Suprapubic skin (tissue), 4 donors: ENCODE results near the gene DST. TPM values are rescaled to one million over a fixed set of nuclear protein-coding genes. Genes with fewer than 3 reads are reported as not detected.
A peak's percentile ranks its signal among the peaks of the same experiment; 100 is the strongest.

ENCODE experiments used
- DNase-seq, 2 donors: peaks; one replicate each; pipeline ENCODE4 v3.0.0-alpha.2; 2019; ENCODE audit warnings: low spot score in 2 of 2
- H3K27ac ChIP-seq: fragments of 200-600 bp; sonication (generic); one replicate; pipeline ENCODE4 v1.5.1; 2019
- H3K27me3 ChIP-seq: fragments of 200-600 bp; sonication (generic); one replicate; pipeline ENCODE4 v1.5.1; 2019
- H3K36me3 ChIP-seq: fragments of 200-600 bp; sonication (generic); one replicate; pipeline ENCODE4 v1.5.1; 2019
- H3K4me1 ChIP-seq: fragments of 200-600 bp; sonication (generic); one replicate; pipeline ENCODE4 v1.5.1; 2019
- H3K4me3 ChIP-seq: fragments of 200-600 bp; sonication (generic); one replicate; pipeline ENCODE4 v1.5.1; 2019; ENCODE audit warnings: mild to moderate bottlenecking
- H3K9me3 ChIP-seq: fragments of 200-600 bp; sonication (generic); one replicate; pipeline ENCODE4 v1.5.1; 2019
- CTCF ChIP-seq, 2 donors: fragments of 200-600 bp in 1 of 2; fragments of 450-650 bp in 1 of 2; sonication (generic) in 1 of 2; IDR thresholded peaks; one replicate each; pipeline ENCODE4 v1.5.1; 2016 to 2019; ENCODE audit warnings: antibody characterized with exemption in 2 of 2, mild to moderate bottlenecking in 1 of 2, moderate library complexity in 1 of 2
- EP300 ChIP-seq: sonication (generic); formaldehyde crosslinking; IDR thresholded peaks from one replicate; pipeline ENCODE4 v1.6.1; 2017; ENCODE audit warnings: antibody characterized with exemption
- POLR2A ChIP-seq, 2 donors: fragments of 450-650 bp; IDR thresholded peaks; one replicate each; pipeline ENCODE4 v1.6.1; 2017; ENCODE audit warnings: antibody characterized with exemption in 2 of 2, mild to moderate bottlenecking in 2 of 2, moderate library complexity in 2 of 2
- POLR2AphosphoS5 ChIP-seq, 3 donors: sonication (generic); formaldehyde crosslinking; IDR thresholded peaks; one replicate each; pipeline ENCODE4 v1.6.1; 2017; ENCODE audit warnings: antibody characterized with exemption in 3 of 3
- WGBS: methylation state at CpG from one replicate; pipeline ENCODE4 v1.1.5; 2018; 5-methylcytosine and 5-hydroxymethylcytosine counted together
- total RNA-seq, 4 donors: library from RNA; depleted of rRNA; stranded (reverse); fragments of >200 nt; gene quantifications; one replicate each; pipeline ENCODE4 v1.1.0, GENCODE V29; 2016

The DST gene
- total RNA-seq, 4 donors from 2014 or later, result 637 to 1,048 (median 751) TPM

GRCh38 chr6:56524891-56525703 is 117.6 kb downstream of the DST start:
- Histone ChIP-seq H3K36me3 (peaks cover 43% of the 10 kb centered on the region), H3K27ac (peak overlapping the region; percentile 76)
- 34% methylated on average over 4 of the region's 4 CpGs for WGBS

GRCh38 chr6:56522495-56523270 is 120.0 kb downstream of the DST start:
- no peak for DNase-seq
- TF ChIP-seq EP300 (no peak), POLR2A (IDR thresholded peaks at IDR 0.05) (no peak), POLR2AphosphoS5 (IDR thresholded peaks at IDR 0.05) (no peak), CTCF (IDR thresholded peaks at IDR 0.05) (no peak)
- Histone ChIP-seq H3K4me1 (peaks cover 23% of the 10 kb centered on the region), H3K27me3 (no peaks in the 10 kb centered on the region), H3K4me3 (no peak overlapping the region), H3K9me3 (no peaks in the 10 kb centered on the region), H3K36me3 (peaks cover 29% of the 10 kb centered on the region), H3K27ac (no peak overlapping the region)
- 93% methylated on average over 3 of the region's 3 CpGs for WGBS

More at GRCh38 chr6:56524891-56525703, 117.6 kb downstream of the DST start:
- no peak for DNase-seq
- TF ChIP-seq CTCF (IDR thresholded peaks at IDR 0.05) (no peak), POLR2AphosphoS5 (IDR thresholded peaks at IDR 0.05) (no peak), POLR2A (IDR thresholded peaks at IDR 0.05) (no peak), EP300 (no peak)
- Histone ChIP-seq H3K27me3 (no peaks in the 10 kb centered on the region), H3K4me1 (peaks cover 23% of the 10 kb centered on the region), H3K4me3 (no peak overlapping the region), H3K9me3 (no peaks in the 10 kb centered on the region)

- Histone ChIP-seq H3K27ac (no peak overlapping the region), H3K4me1 (peaks cover 30% of the 10 kb centered on the region), H3K4me3 (no peak overlapping the region), H3K36me3 (peaks cover 22% of the 10 kb centered on the region), H3K27me3 (no peaks in the 10 kb centered on the region), H3K9me3 (no peaks in the 10 kb centered on the region)
- WGBS, result 54% methylated on average over 2 of the region's 2 CpGs
- no peak for DNase-seq
- TF ChIP-seq POLR2AphosphoS5 (IDR thresholded peaks at IDR 0.05) (no peak), POLR2A (IDR thresholded peaks at IDR 0.05) (no peak), EP300 (no peak), CTCF (IDR thresholded peaks at IDR 0.05) (no peak)
These were observed 120.7 kb downstream of the DST start for GRCh38 chr6:56521976-56522375.

- no peak for TF ChIP-seq CTCF (IDR thresholded peaks at IDR 0.05)
- no peak for TF ChIP-seq POLR2A (IDR thresholded peaks at IDR 0.05)
- TF ChIP-seq EP300, result no peak
- no peak for TF ChIP-seq POLR2AphosphoS5 (IDR thresholded peaks at IDR 0.05)
- no peak overlapping the region for H3K4me3 ChIP-seq
- H3K27me3 ChIP-seq, result no peaks in the 10 kb centered on the region
- WGBS, result 56% methylated on average over 2 of the region's 2 CpGs
- no peak overlapping the region for H3K27ac ChIP-seq
- no peak for DNase-seq
- no peaks in the 10 kb centered on the region for H3K9me3 ChIP-seq
- H3K36me3 ChIP-seq, result peaks cover 21% of the 10 kb centered on the region
- peaks cover 33% of the 10 kb centered on the region for H3K4me1 ChIP-seq
These were observed 121.2 kb downstream of the DST start for GRCh38 chr6:56521454-56521853.

- TF ChIP-seq POLR2A (IDR thresholded peaks at IDR 0.05) (no peak), POLR2AphosphoS5 (IDR thresholded peaks at IDR 0.05) (no peak), EP300 (no peak), CTCF (IDR thresholded peaks at IDR 0.05) (no peak)
- no peak for DNase-seq
- no peaks in the 10 kb centered on the region for H3K27me3 ChIP-seq
- H3K27ac ChIP-seq, result no peak overlapping the region
- peaks cover 34% of the 10 kb centered on the region for H3K4me1 ChIP-seq
- H3K36me3 ChIP-seq, result peaks cover 16% of the 10 kb centered on the region
- H3K9me3 ChIP-seq, result no peaks in the 10 kb centered on the region
- WGBS, result 100% methylated on average over 1 of the region's 1 CpG
- no peak overlapping the region for H3K4me3 ChIP-seq
These were observed 122.5 kb downstream of the DST start for GRCh38 chr6:56520218-56520617.
